Prostate gland (tissue), 2 donors: ENCODE data around the gene INO80D.

Source experiments
- POLR2A ChIP-seq: fragments of 450-650 bp; IDR thresholded peaks from one replicate; pipeline ENCODE4 v1.6.1; 2016; ENCODE audit warnings: antibody characterized with exemption, mild to moderate bottlenecking
- POLR2AphosphoS5 ChIP-seq: sonication (generic); formaldehyde crosslinking; IDR thresholded peaks from one replicate; pipeline ENCODE4 v1.6.1; 2017; ENCODE audit warnings: antibody characterized with exemption
- TF ChIP-seq, protein P1 (sequence below), 4 experiments: fragments of 200-600 bp in 2 of 4; fragments of 450-650 bp in 2 of 4; sonication (generic) in 2 of 4; IDR thresholded peaks; 1 replicate in 3 of 4; 2 replicates in 1 of 4; pipeline ENCODE4 v1.5.1; 2016 to 2019; ENCODE audit warnings: antibody characterized with exemption in 4 of 4, mild to moderate bottlenecking in 2 of 4, moderate library complexity in 2 of 4

DNA sequence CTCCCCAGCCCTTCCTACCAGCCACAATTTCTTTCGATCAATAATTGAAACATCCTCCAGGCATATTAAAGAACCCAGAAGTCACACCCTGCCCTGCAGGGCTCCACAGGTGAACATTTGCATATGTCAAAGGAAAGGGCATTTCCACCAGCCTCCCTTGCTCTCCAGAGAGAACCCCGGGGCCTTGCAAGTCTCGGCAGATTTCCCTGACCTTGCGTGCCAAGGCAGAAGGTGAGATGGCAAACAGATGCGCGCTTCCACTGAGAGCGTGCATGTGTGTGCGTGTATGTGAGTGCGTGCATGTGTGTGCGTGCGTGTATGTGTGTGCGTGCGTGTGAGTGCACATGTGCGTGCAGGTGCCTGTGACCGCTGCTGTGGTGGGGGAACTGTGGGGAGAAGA, 120.3 kb downstream of the INO80D start:
- TF ChIP-seq, protein P1, sequence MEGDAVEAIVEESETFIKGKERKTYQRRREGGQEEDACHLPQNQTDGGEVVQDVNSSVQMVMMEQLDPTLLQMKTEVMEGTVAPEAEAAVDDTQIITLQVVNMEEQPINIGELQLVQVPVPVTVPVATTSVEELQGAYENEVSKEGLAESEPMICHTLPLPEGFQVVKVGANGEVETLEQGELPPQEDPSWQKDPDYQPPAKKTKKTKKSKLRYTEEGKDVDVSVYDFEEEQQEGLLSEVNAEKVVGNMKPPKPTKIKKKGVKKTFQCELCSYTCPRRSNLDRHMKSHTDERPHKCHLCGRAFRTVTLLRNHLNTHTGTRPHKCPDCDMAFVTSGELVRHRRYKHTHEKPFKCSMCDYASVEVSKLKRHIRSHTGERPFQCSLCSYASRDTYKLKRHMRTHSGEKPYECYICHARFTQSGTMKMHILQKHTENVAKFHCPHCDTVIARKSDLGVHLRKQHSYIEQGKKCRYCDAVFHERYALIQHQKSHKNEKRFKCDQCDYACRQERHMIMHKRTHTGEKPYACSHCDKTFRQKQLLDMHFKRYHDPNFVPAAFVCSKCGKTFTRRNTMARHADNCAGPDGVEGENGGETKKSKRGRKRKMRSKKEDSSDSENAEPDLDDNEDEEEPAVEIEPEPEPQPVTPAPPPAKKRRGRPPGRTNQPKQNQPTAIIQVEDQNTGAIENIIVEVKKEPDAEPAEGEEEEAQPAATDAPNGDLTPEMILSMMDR (IDR thresholded peaks at IDR 0.05) = no peak
- TF ChIP-seq POLR2A = no peak
- TF ChIP-seq POLR2AphosphoS5 = no peak
